HUDEP-2 (cell line): ENCODE data around the gene SMIM14.
"Not testable (repeated sequence)": the region's sequence is repeated elsewhere in the genome, so short reads cannot be mapped to it uniquely, and the experiment has no call there.

Experiments
- DNase-seq, 76 experiments: peaks; one replicate each; lab custom pipeline; 2025; ENCODE audit not compliant: unreplicated experiment in 76 of 76; lab: John Stamatoyannopoulos, UW

Gene SMIM14

GRCh38 chr4:39648827-39649558 is 10.3 kb upstream of the SMIM14 start:
- no peak for DNase-seq

GRCh38 chr4:39648213-39648612 is 9.5 kb upstream of the SMIM14 start:
- no peak for DNase-seq

- no peak for DNase-seq
These were observed 4.4 kb upstream of the SMIM14 start for GRCh38 chr4:39642885-39643552.

GRCh38 chr4:39641451-39641850 is 2.8 kb upstream of the SMIM14 start:
- DNase-seq = no peak

- peak in 31 of 76 experiments; percentile 1 to 33 (median 11) for DNase-seq
These were observed 895 bp downstream of the SMIM14 start for GRCh38 chr4:39637586-39638353.

GRCh38 chr4:39637221-39637585 is 1.5 kb downstream of the SMIM14 start:
- DNase-seq = no peak

- no peak for DNase-seq
These were observed 2.0 kb downstream of the SMIM14 start for GRCh38 chr4:39636531-39637184.

- no peak for DNase-seq
These were observed 3.6 kb downstream of the SMIM14 start for GRCh38 chr4:39635023-39635422.

GRCh38 chr4:39631700-39632079 is 7.0 kb downstream of the SMIM14 start:
- DNase-seq = no peak

- DNase-seq = no peak
These were observed 11.3 kb downstream of the SMIM14 start for GRCh38 chr4:39627413-39627812.

- no peak for DNase-seq
These were observed 11.8 kb downstream of the SMIM14 start for GRCh38 chr4:39626913-39627312.

- DNase-seq = no peak
These were observed 12.4 kb downstream of the SMIM14 start for GRCh38 chr4:39626261-39626660.

- no peak for DNase-seq
These were observed 17.1 kb downstream of the SMIM14 start for GRCh38 chr4:39621582-39621981.

- no peak for DNase-seq
These were observed 17.9 kb downstream of the SMIM14 start for GRCh38 chr4:39620551-39621313.

- no peak for DNase-seq
These were observed 21.1 kb downstream of the SMIM14 start for GRCh38 chr4:39617534-39617933.

GRCh38 chr4:39616651-39617050 is 22.0 kb downstream of the SMIM14 start:
- DNase-seq = no peak

GRCh38 chr4:39616112-39616511 is 22.6 kb downstream of the SMIM14 start:
- DNase-seq = not testable (repeated sequence)

GRCh38 chr4:39614487-39615162 is 24.0 kb downstream of the SMIM14 start:
- no peak for DNase-seq

- no peak for DNase-seq
These were observed 25.5 kb downstream of the SMIM14 start for GRCh38 chr4:39613093-39613656.
